H1 (cell line): ENCODE results near the gene DAB2IP. TPM values are rescaled to one million over a fixed set of nuclear protein-coding genes. Genes with fewer than 3 reads are reported as not detected.
"Not testable (repeated sequence)": the region's sequence is repeated elsewhere in the genome, so short reads cannot be mapped to it uniquely, and the experiment has no call there.

Source experiments
- CTCF ChIA-PET: fragments of 300-600 bp; sonication (Branson Sonifier 250); formaldehyde crosslinking; loops from one replicate; lab custom pipeline; 2021; ENCODE audit not compliant: partially characterized antibody; lab: Charles Lee
- POLR2A ChIA-PET: fragments of 300-600 bp; sonication (Branson Sonifier 250); formaldehyde crosslinking; loops from one replicate; lab custom pipeline; 2021; ENCODE audit warnings: inconsistent platforms; ENCODE audit not compliant: partially characterized antibody; lab: Charles Lee
- DNase-seq, 2 experiments: peaks; one replicate each; pipeline versions ENCODE4 v3.0.0 to v3.0.0-alpha.2; 2010 to 2022; ENCODE audit warnings: low spot score in 2 of 2, low read depth in 1 of 2, mixed read lengths in 1 of 2
- FAIRE-seq: peaks from 2 replicates; lab custom pipeline; 2011; peaks lifted over from hg19 to GRCh38; lab: Jason Lieb, UNC
- H2AFZ ChIP-seq: 2 replicates; pipeline ENCODE4 v1.8.1; 2012; ENCODE audit warnings: low read length, inconsistent platforms
- H2AK5ac ChIP-seq: 2 replicates; pipeline ENCODE4 v1.6.1; 2013; ENCODE audit warnings: low read depth, low read length
- H2BK120ac ChIP-seq: replicated peaks from 2 replicates; pipeline ENCODE3; 2013; ENCODE audit warnings: low read depth, low read length, inconsistent platforms
- H2BK12ac ChIP-seq: 2 replicates; pipeline ENCODE4 v1.6.1; 2013; ENCODE audit warnings: low read depth, low read length
- H2BK15ac ChIP-seq: 2 replicates; pipeline ENCODE4 v1.6.1; 2013; ENCODE audit warnings: low read length
- H2BK20ac ChIP-seq: 2 replicates; pipeline ENCODE4 v1.6.1; 2013; ENCODE audit warnings: low read length
- H2BK5ac ChIP-seq: 2 replicates; pipeline ENCODE4 v1.6.1; 2013; ENCODE audit warnings: low read depth, low read length
- H3K14ac ChIP-seq: 2 replicates; pipeline ENCODE4 v1.6.1; 2013; ENCODE audit warnings: inconsistent platforms; ENCODE audit not compliant: insufficient read length
- H3K18ac ChIP-seq: 2 replicates; pipeline ENCODE4 v1.6.1; 2013; ENCODE audit warnings: low read length; ENCODE audit errors: extremely low read depth
- H3K23ac ChIP-seq: 2 replicates; pipeline ENCODE4 v1.6.1; 2013; ENCODE audit warnings: inconsistent platforms; ENCODE audit not compliant: insufficient read length
- H3K23me2 ChIP-seq: 2 replicates; pipeline ENCODE4 v1.6.1; 2013; ENCODE audit warnings: low read depth, low read length
- H3K27ac ChIP-seq: 2 replicates; pipeline ENCODE4 v1.6.1; 2011; ENCODE audit warnings: low read depth, low read length, inconsistent platforms
- H3K27me3 ChIP-seq, 4 experiments: replicated peaks in 1 of 4; 1 replicate in 1 of 4; 2 replicates in 3 of 4; pipeline versions ENCODE4 v1.6.1 to v1.8.1; 2011 to 2013; ENCODE audit warnings: low read length in 3 of 4, mild to moderate bottlenecking in 3 of 4, inconsistent platforms in 2 of 4, mixed read lengths in 2 of 4, moderate library complexity in 1 of 4; ENCODE audit not compliant: control insufficient read depth in 3 of 4, insufficient read depth in 3 of 4; ENCODE audit errors: extremely low read depth in 1 of 4
- H3K36me3 ChIP-seq, 4 experiments: 2 replicates each; pipeline versions ENCODE4 v1.6.1 to v1.8.1; 2011 to 2013; ENCODE audit warnings: mild to moderate bottlenecking in 4 of 4, low read length in 3 of 4, moderate library complexity in 2 of 4, control low read depth in 1 of 4, inconsistent platforms in 1 of 4; ENCODE audit not compliant: insufficient read depth in 4 of 4, control insufficient read depth in 2 of 4
- H3K4ac ChIP-seq: replicated peaks from 2 replicates; pipeline ENCODE3; 2013; ENCODE audit warnings: low read length, low read depth, mixed read lengths, inconsistent platforms; ENCODE audit not compliant: insufficient read length
- H3K4me1 ChIP-seq, 4 experiments: replicated peaks in 1 of 4; 1 replicate in 1 of 4; 2 replicates in 3 of 4; pipeline versions ENCODE4 v1.6.1 to v1.8.1; 2011 to 2013; ENCODE audit warnings: low read length in 3 of 4, inconsistent platforms in 2 of 4, mixed read lengths in 1 of 4; ENCODE audit not compliant: insufficient read depth in 4 of 4, control insufficient read depth in 3 of 4
- H3K4me2 ChIP-seq, 2 experiments: 2 replicates each; pipeline versions ENCODE4 v1.6.1 to v1.8.1; 2011 to 2013; ENCODE audit warnings: low read depth in 2 of 2, low read length in 2 of 2, control low read depth in 1 of 2, inconsistent platforms in 1 of 2, mild to moderate bottlenecking in 1 of 2; ENCODE audit not compliant: insufficient read depth in 1 of 2
- H3K4me3 ChIP-seq, 4 experiments: fragments of 200-600, 300-600 bp in 1 of 4; sonication (generic), shearing (Covaris generic), sonication (Bioruptor Twin) in 1 of 4; 2 replicates each; pipeline versions ENCODE4 v1.5.1 to v1.8.1; 2011 to 2016; ENCODE audit warnings: low read length in 4 of 4, low read depth in 3 of 4, control low read depth in 2 of 4, inconsistent platforms in 2 of 4, mild to moderate bottlenecking in 2 of 4, mixed read lengths in 1 of 4, moderate library complexity in 1 of 4; ENCODE audit not compliant: insufficient read depth in 2 of 4; ENCODE audit errors: extremely low read depth in 1 of 4
- H3K56ac ChIP-seq: replicated peaks from 2 replicates; pipeline ENCODE3; 2013; ENCODE audit warnings: low read depth, mild to moderate bottlenecking, mixed read lengths, low read length, inconsistent platforms; ENCODE audit not compliant: insufficient read length
- H3K79me1 ChIP-seq: 2 replicates; pipeline ENCODE4 v1.6.1; 2013; ENCODE audit warnings: low read depth, low read length, control low read depth
- H3K79me2 ChIP-seq, 2 experiments: 2 replicates each; pipeline versions ENCODE4 v1.6.1 to v1.8.1; 2012 to 2013; ENCODE audit warnings: low read length in 2 of 2, mild to moderate bottlenecking in 2 of 2, inconsistent platforms in 1 of 2; ENCODE audit not compliant: insufficient read depth in 2 of 2, control insufficient read depth in 1 of 2
- H3K9ac ChIP-seq, 4 experiments: replicated peaks in 1 of 4; 1 replicate in 1 of 4; 2 replicates in 3 of 4; pipeline versions ENCODE4 v1.6.1 to v1.8.1; 2011 to 2013; ENCODE audit warnings: low read depth in 3 of 4, low read length in 3 of 4, control low read depth in 2 of 4, mild to moderate bottlenecking in 2 of 4, moderate library complexity in 2 of 4, inconsistent platforms in 1 of 4; ENCODE audit errors: extremely low read depth in 1 of 4
- H3K9me3 ChIP-seq, 2 experiments: 2 replicates each; pipeline versions ENCODE4 v1.6.1 to v1.8.1; 2012 to 2013; ENCODE audit warnings: mild to moderate bottlenecking in 2 of 2, moderate library complexity in 2 of 2, control low read depth in 1 of 2, inconsistent platforms in 1 of 2, low read depth in 1 of 2, low read length in 1 of 2, mixed read lengths in 1 of 2; ENCODE audit not compliant: insufficient read depth in 2 of 2
- H4K20me1 ChIP-seq, 2 experiments: replicated peaks in 1 of 2; 2 replicates each; pipeline versions ENCODE3 to v1.8.1; 2011 to 2013; ENCODE audit warnings: inconsistent platforms in 2 of 2, low read length in 2 of 2, mild to moderate bottlenecking in 1 of 2; ENCODE audit not compliant: insufficient read depth in 2 of 2, control insufficient read depth in 1 of 2
- H4K5ac ChIP-seq: 2 replicates; pipeline ENCODE4 v1.6.1; 2013; ENCODE audit warnings: low read length, low read depth, mixed read lengths, inconsistent platforms; ENCODE audit not compliant: insufficient read length
- H4K8ac ChIP-seq: 2 replicates; pipeline ENCODE4 v1.8.0; 2013; ENCODE audit warnings: mild to moderate bottlenecking, moderate library complexity, low read length, inconsistent platforms; ENCODE audit not compliant: insufficient read depth; ENCODE audit errors: extremely low read depth
- H4K91ac ChIP-seq: replicated peaks from 2 replicates; pipeline ENCODE3; 2013; ENCODE audit warnings: low read length, mixed read lengths, inconsistent platforms; ENCODE audit not compliant: insufficient read length
- WGBS, 2 experiments: shearing (Covaris generic) in 1 of 2; methylation state at CpG; one replicate each; pipeline versions ENCODE4 v1.1.6 to v1.1.7; 2013 to 2015; ENCODE audit warnings: low lambda C conversion rate in 2 of 2, mixed read lengths in 2 of 2, inconsistent platforms in 1 of 2, low coverage in 1 of 2, missing lambda C conversion rate in 1 of 2; ENCODE audit not compliant: insufficient replicate concordance in 2 of 2, insufficient coverage in 1 of 2, insufficient read length in 1 of 2; ENCODE audit errors: extremely low coverage in 1 of 2, missing lambda C conversion rate in 1 of 2; 5-methylcytosine and 5-hydroxymethylcytosine counted together
- polyA plus RNA-seq, 7 experiments: library from polyadenylated mRNA; depleted of rRNA in 3 of 7; stranded (reverse) in 5 of 7; unstranded in 2 of 7; fragments of >200 nt in 5 of 7; fragments of 200-250 nt in 2 of 7; gene quantifications; 1 replicate in 5 of 7; 2 replicates in 1 of 7; 4 replicates in 1 of 7; pipeline versions ENCODE4 v1.2.1 to v1.2.3, GENCODE V29; 2011 to 2013; ENCODE audit warnings: missing spikeins in 2 of 7, mixed read lengths in 2 of 7
- total RNA-seq: library from RNA; stranded (reverse); fragmentation: NEBNext Ultra II Directional; extraction: Animal tissue kit (Norgen Biotek cat#: 25700); gene quantifications from 2 replicates; pipeline ENCODE4 v1.2.1, GENCODE V29; 2021

The DAB2IP gene
- total and polyA plus RNA-seq, 2 of the 8 experiments (the other 6 are each of a cell fraction or from before 2014, with no cell fraction given), result 19.7 to 39.5 TPM

DNA sequence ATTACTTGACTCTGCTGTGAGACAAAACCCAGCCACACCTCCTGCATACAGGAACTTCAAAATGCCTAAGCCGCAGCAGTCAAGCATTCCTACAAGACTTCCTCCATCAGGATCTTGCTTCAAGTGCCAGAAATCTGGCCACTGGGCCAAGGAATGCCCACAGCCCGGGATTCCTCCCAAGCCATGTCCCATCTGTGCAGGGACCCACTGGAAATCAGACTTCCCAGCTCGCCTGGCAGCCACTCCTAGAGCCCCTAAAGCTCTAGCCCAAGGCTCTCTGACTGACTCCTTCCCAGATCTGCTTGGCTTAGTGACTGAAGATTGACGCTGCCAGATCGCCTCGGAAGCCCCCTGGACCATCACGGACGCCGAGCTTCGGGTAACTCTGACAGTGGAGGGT is 141.0 kb downstream of the DAB2IP start:
- DNase-seq, H4K20me1 ChIP-seq, H2BK5ac ChIP-seq, H2BK15ac ChIP-seq, H3K27me3 ChIP-seq, H3K4me3 ChIP-seq, H3K4ac ChIP-seq, H3K23me2 ChIP-seq, H4K8ac ChIP-seq, CTCF ChIA-PET, H2BK12ac ChIP-seq, H3K27ac ChIP-seq, H3K4me1 ChIP-seq, H3K56ac ChIP-seq, FAIRE-seq, H3K79me1 ChIP-seq, H2AFZ ChIP-seq, H3K79me2 ChIP-seq, H3K14ac ChIP-seq, H2BK120ac ChIP-seq, H4K5ac ChIP-seq, H3K36me3 ChIP-seq, H4K91ac ChIP-seq, H3K9ac ChIP-seq, H3K18ac ChIP-seq, H3K23ac ChIP-seq, H3K4me2 ChIP-seq, POLR2A ChIA-PET, H3K9me3 ChIP-seq, H2AK5ac ChIP-seq, H2BK20ac ChIP-seq: not testable (repeated sequence)
- WGBS, 2 experiments, result 93% methylated on average over 10 of the region's 10 CpGs; no CpG with 5 or more reads in 1 of the 2 experiments

DNA sequence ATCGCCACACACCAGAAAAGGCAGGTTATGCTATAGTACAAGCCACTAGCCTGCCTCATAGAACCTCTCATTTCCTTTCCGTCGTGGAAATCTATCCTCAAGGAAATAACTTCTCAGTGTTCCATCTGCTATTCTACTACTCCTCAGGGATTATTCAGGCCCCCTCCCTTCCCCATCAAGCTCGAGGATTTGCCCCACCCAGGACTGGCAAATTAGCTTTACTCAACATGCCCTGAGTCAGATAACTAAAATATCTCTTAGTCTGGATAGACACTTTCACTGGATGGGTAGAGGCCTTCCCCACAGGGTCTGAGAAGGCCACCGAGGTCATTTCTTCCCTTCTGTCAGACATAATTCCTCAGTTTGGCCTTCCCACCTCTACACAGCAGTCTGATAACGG is 142.9 kb downstream of the DAB2IP start:
- H3K23me2 ChIP-seq, H3K27me3 ChIP-seq, H3K56ac ChIP-seq, DNase-seq, FAIRE-seq, H4K91ac ChIP-seq, H3K79me1 ChIP-seq, POLR2A ChIA-PET, H4K5ac ChIP-seq, H2BK120ac ChIP-seq, H2BK15ac ChIP-seq, H3K14ac ChIP-seq, H3K9ac ChIP-seq, H3K4me3 ChIP-seq, H2BK20ac ChIP-seq, H3K36me3 ChIP-seq, H4K20me1 ChIP-seq, H2AFZ ChIP-seq, H3K27ac ChIP-seq, H3K4me2 ChIP-seq, H3K18ac ChIP-seq, H2AK5ac ChIP-seq, H2BK12ac ChIP-seq, H3K79me2 ChIP-seq, H4K8ac ChIP-seq, H3K23ac ChIP-seq, H3K9me3 ChIP-seq, H2BK5ac ChIP-seq, H3K4me1 ChIP-seq, H3K4ac ChIP-seq: not testable (repeated sequence)
- CTCF ChIA-PET, result interaction anchor here (1.1 kb wide), 1 partner anchor 30 kb away, joined by 4 read pairs; no protein-coding TSS in a partner anchor
- WGBS, 2 experiments, result 85% methylated on average over 6 of the region's 6 CpGs; no CpG with 5 or more reads in 1 of the 2 experiments
